ENCODE results near the gene FGF14.

FGF14 gene

GRCh38 chr13:102311901-102312300 is 89.9 kb downstream of the FGF14 start:
- H3K4me3 ChIP-seq (ENCODE audit: low read depth, low read length) = no peak overlapping the region

- no peak overlapping the region for H3K4me3 ChIP-seq (ENCODE audit: low read depth, low read length)
These were observed 90.4 kb downstream of the FGF14 start for GRCh38 chr13:102311419-102311796.

DNA sequence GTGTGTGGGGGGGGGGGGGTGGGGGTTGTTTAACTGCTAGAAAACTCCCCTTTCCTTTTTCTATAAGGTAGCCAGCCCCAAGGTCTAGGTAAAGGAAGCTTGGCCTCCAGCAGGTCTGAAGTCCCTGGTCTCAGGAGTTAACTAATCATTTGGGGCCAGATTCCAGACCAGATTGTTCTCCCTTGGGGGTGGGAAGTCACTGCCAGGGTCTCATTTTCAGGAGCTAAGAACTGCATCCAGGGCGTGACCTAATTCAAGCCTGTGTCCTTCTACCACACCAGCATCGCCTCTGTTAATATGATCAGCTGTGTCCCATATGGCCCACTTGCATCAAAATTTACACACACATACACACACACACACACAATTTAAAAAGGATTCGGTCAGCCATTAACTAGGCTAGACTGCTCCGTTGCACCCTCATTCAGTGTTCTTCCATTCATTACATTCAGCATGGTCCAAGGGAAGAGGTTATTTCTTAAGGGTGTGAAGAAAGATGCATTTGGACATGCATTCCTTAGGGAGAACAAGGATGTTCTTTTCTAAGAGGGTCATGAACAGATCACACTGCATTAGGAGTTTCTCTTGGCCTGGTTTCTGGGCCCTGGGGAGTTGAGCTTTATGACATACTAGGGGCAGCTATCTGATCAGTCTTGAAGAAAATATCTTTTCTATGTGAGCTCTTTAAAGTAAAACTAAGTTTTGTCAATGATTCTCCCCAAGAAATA is 91.0 kb downstream of the FGF14 start:
- H3K4me3 ChIP-seq (ENCODE audit: low read depth, low read length) = no peak overlapping the region

DNA sequence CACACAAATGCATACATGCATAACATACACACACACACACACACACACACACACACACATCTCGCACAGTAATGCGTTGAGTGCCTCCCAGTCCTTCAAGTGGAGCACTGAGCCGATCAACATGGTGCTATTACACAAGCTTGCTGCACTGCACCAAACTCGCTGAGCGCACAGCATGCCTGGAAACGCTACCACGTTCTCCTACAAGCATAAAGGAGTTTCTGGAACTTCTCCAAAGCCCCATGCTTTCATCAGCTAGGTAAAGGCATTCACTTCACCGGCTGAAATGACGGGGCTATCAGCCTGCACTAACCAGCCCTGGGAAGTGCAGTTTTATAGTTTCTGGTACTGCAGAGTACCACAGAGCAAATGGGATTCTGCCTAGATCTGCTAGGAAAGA is 92.7 kb downstream of the FGF14 start:
- no peak overlapping the region for H3K4me3 ChIP-seq (ENCODE audit: low read depth, low read length)

DNA sequence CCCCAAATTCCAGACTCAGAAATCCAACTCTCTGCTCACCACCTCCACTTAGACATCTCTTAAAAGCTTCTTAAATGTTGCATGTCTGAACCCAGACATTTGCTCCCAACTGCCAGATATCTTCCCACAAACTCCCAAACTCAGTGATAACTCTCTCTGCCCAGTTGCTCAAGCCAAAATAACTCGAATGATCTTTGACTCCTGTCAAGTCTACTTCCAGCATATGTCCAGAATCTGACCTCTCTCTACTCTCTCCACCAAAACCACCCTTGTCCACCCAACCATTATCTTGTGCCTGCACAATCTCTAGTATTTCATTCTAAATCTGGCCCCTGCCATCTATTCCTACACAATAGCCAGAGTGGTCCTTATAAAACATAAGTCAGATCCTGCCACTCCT is 99.3 kb downstream of the FGF14 start:
- no peak overlapping the region for H3K4me3 ChIP-seq (ENCODE audit: low read depth, low read length)

GRCh38 chr13:102300379-102300778 is 101.5 kb downstream of the FGF14 start:
- no peak overlapping the region for H3K4me3 ChIP-seq (ENCODE audit: low read depth, low read length)

DNA sequence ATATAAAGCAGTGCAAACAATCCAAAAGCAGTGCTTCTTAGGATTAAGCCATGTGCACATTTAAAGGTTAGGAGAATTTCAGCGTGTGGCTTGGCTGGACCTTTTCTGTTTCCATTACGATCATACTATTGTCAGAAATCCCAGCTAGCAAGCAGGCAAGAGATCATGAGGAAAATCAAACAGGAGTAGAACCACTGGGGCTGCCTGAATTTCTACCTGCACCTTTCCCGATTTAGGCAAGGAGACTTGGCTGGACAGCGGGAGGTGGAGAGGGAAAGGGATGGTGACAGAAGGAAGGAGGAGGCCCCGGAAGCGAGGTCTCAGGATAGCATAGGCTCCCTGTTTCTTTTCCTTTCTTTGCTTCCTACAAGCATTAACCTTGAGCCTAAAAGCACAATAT is 102.5 kb downstream of the FGF14 start:
- no peak overlapping the region for H3K4me3 ChIP-seq (ENCODE audit: low read depth, low read length)

DNA sequence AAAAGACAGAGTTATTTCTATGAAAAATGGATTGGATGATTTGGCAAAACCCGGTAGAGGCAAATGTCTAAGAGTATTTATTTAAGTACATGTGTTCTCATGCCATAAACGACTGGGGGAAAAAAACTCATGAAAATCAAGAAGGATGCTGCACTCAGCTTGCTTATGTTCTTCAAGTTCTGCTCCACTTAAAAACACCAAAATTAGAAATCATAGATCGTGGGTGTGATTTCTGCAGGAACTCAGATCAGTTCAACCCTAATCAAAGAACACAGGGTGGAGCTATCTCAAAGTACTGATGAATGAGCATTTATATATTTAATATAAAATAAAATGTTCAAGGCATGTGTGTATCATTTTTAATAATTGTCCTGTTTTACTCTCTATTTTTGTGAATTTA is 103.8 kb downstream of the FGF14 start:
- H3K4me3 ChIP-seq (ENCODE audit: low read depth, low read length) = no peak overlapping the region

DNA sequence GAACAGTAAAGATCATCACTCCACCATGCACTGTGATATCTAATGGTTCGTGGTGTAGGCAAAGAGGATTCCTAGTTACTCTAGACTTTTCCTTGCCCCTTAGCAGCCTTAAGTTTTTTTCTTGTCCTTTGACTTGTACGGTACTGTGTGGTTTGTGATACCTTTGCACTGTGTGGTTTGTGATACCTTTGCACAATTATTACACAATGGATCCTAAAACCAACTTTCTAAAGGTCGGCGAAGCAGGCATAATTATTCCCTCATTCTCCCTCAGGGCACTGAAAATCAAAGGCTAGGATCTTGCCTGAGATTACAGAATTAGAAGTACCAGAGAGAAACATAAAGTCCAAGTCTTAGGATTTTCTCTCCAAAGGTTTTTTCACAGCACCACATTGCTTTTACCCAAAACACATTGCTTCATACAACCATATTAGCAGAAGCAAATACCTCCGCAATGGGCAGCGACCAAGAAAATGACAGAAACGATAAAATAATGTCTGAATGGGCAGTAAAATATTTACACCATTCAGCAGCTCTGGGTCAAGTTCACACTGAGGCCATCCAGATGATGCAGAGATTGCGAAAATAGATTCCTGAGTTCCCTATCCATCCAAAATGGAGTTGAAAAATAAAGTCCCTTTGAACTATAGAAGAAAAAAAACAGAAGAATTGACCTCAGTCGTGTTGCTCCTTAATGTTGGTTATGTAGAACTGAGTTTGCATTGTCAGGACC is 106.4 kb downstream of the FGF14 start:
- no peak overlapping the region for H3K4me3 ChIP-seq (ENCODE audit: low read depth, low read length)

DNA sequence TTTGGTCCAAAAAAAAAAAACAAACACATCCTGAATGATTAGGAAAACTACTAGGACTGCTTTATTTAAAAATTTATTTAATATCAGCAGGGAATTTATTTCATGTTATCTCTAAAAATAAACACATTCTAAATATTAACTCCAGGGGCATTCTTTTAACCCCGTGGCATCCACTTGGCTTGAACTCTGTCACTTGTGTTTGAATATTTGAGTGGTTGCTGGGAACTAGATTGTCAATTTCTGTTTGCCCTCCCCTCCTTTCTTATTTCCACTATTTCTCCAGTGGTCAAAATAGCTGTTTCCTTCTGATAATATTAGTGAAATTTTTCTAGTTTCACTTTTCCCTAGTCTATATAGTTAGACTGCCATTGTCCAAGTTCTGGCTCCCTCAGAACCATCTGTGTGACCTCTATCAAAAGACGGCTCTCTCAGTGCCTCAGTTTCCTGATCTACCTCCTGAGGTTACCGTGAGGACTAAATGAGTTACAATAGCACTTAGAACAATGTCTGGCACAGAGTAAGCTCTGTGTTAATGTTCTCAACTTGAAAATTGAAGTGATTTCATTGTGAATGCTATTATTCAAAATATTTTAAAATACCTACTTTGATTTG is 107.3 kb downstream of the FGF14 start:
- H3K4me3 ChIP-seq (ENCODE audit: low read depth, low read length) = no peak overlapping the region

DNA sequence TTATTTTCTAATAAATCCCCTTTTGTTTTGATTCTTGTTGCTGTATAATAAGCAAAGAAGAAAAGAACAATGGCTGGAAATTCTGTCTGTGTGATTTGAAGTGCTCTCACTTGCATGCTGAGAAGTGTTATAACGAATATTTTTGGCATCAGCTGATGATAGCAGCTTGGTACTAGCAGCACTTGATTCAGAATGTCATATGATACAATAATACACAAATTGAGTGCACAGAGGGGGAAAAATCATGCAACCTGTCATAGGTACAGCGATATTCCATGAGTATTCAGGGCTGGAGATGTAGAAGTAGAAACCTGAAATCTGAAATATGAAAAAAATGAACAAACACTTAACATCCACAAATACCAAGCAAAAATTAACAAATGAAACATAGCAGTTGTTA is 108.1 kb downstream of the FGF14 start:
- no peak overlapping the region for H3K4me3 ChIP-seq (ENCODE audit: low read depth, low read length)

- H3K4me3 ChIP-seq (ENCODE audit: low read depth, low read length) = no peak overlapping the region
These were observed 110.1 kb downstream of the FGF14 start for GRCh38 chr13:102291587-102292218.

DNA sequence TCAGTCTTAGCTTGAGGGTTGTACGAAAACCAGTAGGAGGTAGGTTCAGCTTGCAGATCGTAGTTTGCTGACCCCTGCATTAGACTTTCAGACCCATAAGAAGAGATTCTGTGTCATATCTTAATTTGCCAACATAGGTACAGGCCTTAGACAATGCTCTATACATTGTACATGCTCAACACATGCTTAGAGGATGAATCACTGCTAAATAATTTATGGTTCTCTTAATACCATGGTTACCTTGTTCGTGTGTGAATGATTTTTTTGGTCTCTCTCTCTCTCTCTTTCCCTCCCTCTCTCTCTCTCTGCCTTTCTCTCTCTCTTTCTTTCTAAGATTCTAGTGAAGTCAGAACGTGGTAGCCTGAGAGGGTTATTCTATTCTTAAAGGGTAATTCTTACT is 112.2 kb downstream of the FGF14 start:
- H3K4me3 ChIP-seq (ENCODE audit: low read depth, low read length) = no peak overlapping the region

- H3K4me3 ChIP-seq (ENCODE audit: low read depth, low read length) = no peak overlapping the region
These were observed 115.5 kb downstream of the FGF14 start for GRCh38 chr13:102286326-102286725.

- no peak overlapping the region for H3K4me3 ChIP-seq (ENCODE audit: low read depth, low read length)
These were observed 121.5 kb downstream of the FGF14 start for GRCh38 chr13:102280366-102280765.

- H3K4me3 ChIP-seq (ENCODE audit: low read depth, low read length) = no peak overlapping the region
These were observed 124.6 kb downstream of the FGF14 start for GRCh38 chr13:102277286-102277685.

DNA sequence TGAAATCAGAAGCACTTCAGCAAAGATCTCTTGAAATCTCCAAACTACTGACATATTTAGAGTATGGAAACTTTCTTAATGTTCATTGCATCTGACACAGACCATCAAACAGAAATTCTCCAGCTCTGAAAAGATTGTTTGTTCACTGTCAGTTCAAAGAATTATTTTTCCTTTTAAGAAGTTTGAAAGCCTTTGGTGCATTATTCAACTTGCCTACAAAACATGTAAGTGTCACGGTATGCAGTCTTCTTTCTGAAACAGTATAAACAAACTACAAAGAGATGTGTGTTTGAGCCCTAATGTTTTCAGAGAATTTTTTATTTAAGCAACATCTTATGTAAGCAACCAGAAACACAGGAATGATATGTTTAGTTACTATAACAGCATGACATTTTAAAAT is 125.4 kb downstream of the FGF14 start:
- no peak overlapping the region for H3K4me3 ChIP-seq (ENCODE audit: low read depth, low read length)

DNA sequence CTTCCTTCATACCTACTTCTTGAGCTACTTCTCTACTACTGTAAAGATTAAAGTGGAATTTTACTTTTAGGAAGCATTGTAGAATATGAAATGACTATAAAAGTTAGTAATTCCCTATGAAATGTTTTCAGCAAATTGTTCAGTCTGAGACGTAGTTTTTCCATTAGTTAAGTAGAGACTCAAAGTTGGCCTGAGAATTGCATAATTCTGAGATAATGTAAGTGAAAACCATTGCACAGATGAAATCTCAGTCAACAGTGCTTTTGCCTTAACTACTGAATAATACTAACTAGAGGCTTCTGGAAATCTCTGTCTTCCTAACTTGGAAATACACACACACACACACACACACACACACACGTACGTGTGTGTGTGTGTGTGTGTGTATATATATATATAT is 125.9 kb downstream of the FGF14 start:
- no peak overlapping the region for H3K4me3 ChIP-seq (ENCODE audit: low read depth, low read length)

DNA sequence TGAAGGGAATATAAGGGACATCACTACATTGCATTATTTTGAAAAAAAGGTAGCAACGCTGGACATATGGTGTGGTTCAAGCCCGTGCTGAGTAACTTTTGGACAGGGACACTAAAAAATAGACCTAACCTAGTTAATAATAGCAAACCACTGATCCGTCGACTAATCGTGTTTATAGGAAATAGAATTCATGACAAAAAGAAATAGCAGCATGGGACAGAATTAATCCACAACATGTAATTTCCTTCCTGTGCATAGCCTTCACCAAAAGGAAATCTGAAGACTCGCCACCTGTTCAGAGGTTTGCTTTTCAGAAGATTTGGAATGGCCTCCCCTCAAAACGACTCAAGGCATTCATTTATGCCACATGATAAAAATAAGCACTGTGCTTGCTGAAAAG is 128.7 kb downstream of the FGF14 start:
- no peak overlapping the region for H3K4me3 ChIP-seq (ENCODE audit: low read depth, low read length)

GRCh38 chr13:102267191-102267590 is 134.7 kb downstream of the FGF14 start:
- H3K4me3 ChIP-seq (ENCODE audit: low read depth, low read length) = no peak overlapping the region

GRCh38 chr13:102261809-102262208 is 140.0 kb downstream of the FGF14 start:
- H3K4me3 ChIP-seq (ENCODE audit: low read depth, low read length) = no peak overlapping the region

DNA sequence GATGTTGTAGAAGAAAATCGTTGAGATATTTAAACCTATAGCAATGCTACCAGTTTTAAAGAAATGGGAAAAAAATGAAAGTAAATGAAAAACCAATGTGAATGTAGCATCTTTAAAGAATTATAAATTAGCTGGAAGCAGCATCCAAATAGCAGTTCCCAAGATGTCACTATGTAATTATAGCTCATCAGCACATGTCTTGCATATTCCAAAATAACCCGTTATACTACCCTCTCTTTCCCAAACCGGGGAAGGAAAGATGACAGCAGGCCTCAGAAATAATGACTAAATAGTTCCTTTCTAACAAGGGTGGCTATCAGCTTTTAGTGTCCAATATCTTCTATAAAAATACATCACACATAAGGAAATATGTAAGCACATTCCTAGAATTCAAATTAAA is 140.5 kb downstream of the FGF14 start:
- H3K4me3 ChIP-seq (ENCODE audit: low read depth, low read length) = no peak overlapping the region
